Smooth muscle cell (in vitro differentiated cells): ENCODE data around the gene OVOL2. TPM values are rescaled to one million over a fixed set of nuclear protein-coding genes. Genes with fewer than 3 reads are reported as not detected.

ENCODE experiments used
- DNase-seq: peaks from one replicate; lab custom pipeline; 2025; ENCODE audit not compliant: unreplicated experiment; lab: John Stamatoyannopoulos, UW
- H2AFZ ChIP-seq: fragments of 200-600 bp; sonication (generic); 2 replicates; pipeline ENCODE4 v1.6.0; 2016; ENCODE audit warnings: antibody characterized with exemption, low read depth, mild to moderate bottlenecking
- H3F3A ChIP-seq: fragments of 200-600 bp; sonication (generic); 2 replicates; pipeline ENCODE4 v1.6.0; 2017; ENCODE audit warnings: antibody characterized with exemption, low read depth
- H3K27ac ChIP-seq: fragments of 200-600 bp; sonication (generic); 2 replicates; pipeline ENCODE4 v1.5.1; 2016; ENCODE audit warnings: low read depth, mild to moderate bottlenecking
- H3K27me3 ChIP-seq: fragments of 200-600 bp; sonication (generic); 2 replicates; pipeline ENCODE4 v1.6.1; 2016; ENCODE audit warnings: low read depth, mild to moderate bottlenecking
- H3K36me3 ChIP-seq: fragments of 200-600 bp; sonication (generic); 2 replicates; pipeline ENCODE4 v1.5.1; 2016; ENCODE audit warnings: low read depth
- H3K4me1 ChIP-seq: fragments of 200-600 bp; sonication (generic); 2 replicates; pipeline ENCODE4 v1.5.1; 2016; ENCODE audit warnings: low read depth
- H3K4me2 ChIP-seq: fragments of 200-600 bp; sonication (generic); 2 replicates; pipeline ENCODE4 v1.6.0; 2016; ENCODE audit warnings: mild to moderate bottlenecking
- H3K4me3 ChIP-seq: fragments of 200-600 bp; sonication (generic); 2 replicates; pipeline ENCODE4 v1.5.1; 2016; ENCODE audit warnings: mild to moderate bottlenecking
- H3K79me2 ChIP-seq: fragments of 200-600 bp; sonication (generic); 2 replicates; pipeline ENCODE4 v1.6.0; 2016; ENCODE audit warnings: low read depth, mild to moderate bottlenecking
- H3K9ac ChIP-seq: fragments of 200-600 bp; sonication (generic); 2 replicates; pipeline ENCODE4 v1.6.0; 2016; ENCODE audit warnings: low read depth
- H3K9me3 ChIP-seq: fragments of 200-600 bp; sonication (generic); replicated peaks from 2 replicates; pipeline ENCODE4 v1.5.1; 2016; ENCODE audit warnings: low read depth
- H4K20me1 ChIP-seq: fragments of 200-600 bp; sonication (generic); 2 replicates; pipeline ENCODE4 v1.6.0; 2016; ENCODE audit warnings: low read depth
- CTCF ChIP-seq: fragments of 200-600 bp; sonication (generic); IDR thresholded peaks from 2 replicates; pipeline ENCODE4 v1.5.1; 2017; ENCODE audit warnings: borderline replicate concordance, mild to moderate bottlenecking, antibody characterized with exemption; ENCODE audit not compliant: insufficient read depth, poor library complexity, severe bottlenecking
- WGBS: methylation state at CpG from one replicate; pipeline ENCODE4 v1.1.7; 2016; ENCODE audit warnings: low lambda C conversion rate; 5-methylcytosine and 5-hydroxymethylcytosine counted together
- polyA plus RNA-seq: library from polyadenylated mRNA; unstranded; fragments of >200 nt; fragmentation: Nextera tagmentation; extraction: Ambion mirVana; gene quantifications from 2 replicates; pipeline ENCODE4 v1.2.1, GENCODE V29; 2016
- total RNA-seq: library from RNA; depleted of rRNA; stranded (reverse); fragments of >200 nt; gene quantifications from 2 replicates; pipeline ENCODE4 v1.2.3, GENCODE V29; 2014

The OVOL2 gene
- total and polyA plus RNA-seq, 2 experiments from 2014 or later: 1.1 TPM; not detected in 1

- no peaks in the 10 kb centered on the region for H3K79me2 ChIP-seq
- H4K20me1 ChIP-seq: no peaks in the 10 kb centered on the region
- no peak overlapping the region for H2AFZ ChIP-seq
- no peaks in the 10 kb centered on the region for H3K27me3 ChIP-seq
- no peaks in the 10 kb centered on the region for H3K4me1 ChIP-seq
- no peak overlapping the region for H3K27ac ChIP-seq
- no peak for DNase-seq
- H3K9me3 ChIP-seq: no peaks in the 10 kb centered on the region
- no peaks in the 10 kb centered on the region for H3K36me3 ChIP-seq
- WGBS: 92% methylated on average over 10 of the region's 10 CpGs
- no peak overlapping the region for H3K9ac ChIP-seq
- TF ChIP-seq CTCF: no peak
- H3K4me2 ChIP-seq: no peak overlapping the region
- no peaks in the 10 kb centered on the region for H3F3A ChIP-seq
- H3K4me3 ChIP-seq: no peak overlapping the region
Observed at GRCh38 chr20:17990278-17990972, 67.3 kb downstream of the OVOL2 start.

- no peak overlapping the region for H3K27ac ChIP-seq
- H3K4me1 ChIP-seq: no peaks in the 10 kb centered on the region
- no peaks in the 10 kb centered on the region for H3K27me3 ChIP-seq
- H3K4me3 ChIP-seq: no peak overlapping the region
- no peaks in the 10 kb centered on the region for H3K9me3 ChIP-seq
- no peak for TF ChIP-seq CTCF
- no peaks in the 10 kb centered on the region for H3K36me3 ChIP-seq
- no peak overlapping the region for H2AFZ ChIP-seq
- no peak overlapping the region for H3K4me2 ChIP-seq
- no peak for DNase-seq
- no peaks in the 10 kb centered on the region for H3F3A ChIP-seq
- H4K20me1 ChIP-seq: no peaks in the 10 kb centered on the region
- 99% methylated on average over 3 of the region's 3 CpGs for WGBS
- H3K9ac ChIP-seq: no peak overlapping the region
- H3K79me2 ChIP-seq: peaks cover 6% of the 10 kb centered on the region
Observed at GRCh38 chr20:17987988-17988387, 69.7 kb downstream of the OVOL2 start.

- H3K79me2 ChIP-seq: peaks cover 6% of the 10 kb centered on the region
Observed at GRCh38 chr20:17985388-17986018, 72.2 kb downstream of the OVOL2 start.

More at GRCh38 chr20:17985388-17986018, 72.2 kb downstream of the OVOL2 start:
- Histone ChIP-seq H3K9ac (no peak overlapping the region), H3K36me3 (no peaks in the 10 kb centered on the region), H3K9me3 (no peaks in the 10 kb centered on the region), H3K27me3 (no peaks in the 10 kb centered on the region), H2AFZ (no peak overlapping the region), H3F3A (no peaks in the 10 kb centered on the region), H3K4me3 (no peak overlapping the region), H3K27ac (no peak overlapping the region), H3K4me1 (no peaks in the 10 kb centered on the region), H4K20me1 (no peaks in the 10 kb centered on the region), H3K4me2 (no peak overlapping the region)
- no peak for TF ChIP-seq CTCF
- WGBS: 97% methylated on average over 7 of the region's 7 CpGs
- DNase-seq: no peak
